Left forelimb (tissue), 1 donor: ENCODE results near the gene MYRIP.

Source experiments
- DNase-seq: peaks from one replicate; pipeline ENCODE4 v3.0.0-alpha.2; 2018; ENCODE audit warnings: low spot score

Gene MYRIP

GRCh38 chr3:39907981-39908380, 98.6 kb downstream of the MYRIP start:
- no peak for DNase-seq

- DNase-seq = no peak
Observed at GRCh38 chr3:39910135-39910534, 100.7 kb downstream of the MYRIP start.

- no peak for DNase-seq
Observed at GRCh38 chr3:39910826-39911464, 101.5 kb downstream of the MYRIP start.

- no peak for DNase-seq
Observed at GRCh38 chr3:39911465-39912309, 102.3 kb downstream of the MYRIP start.

GRCh38 chr3:39915027-39915426, 105.6 kb downstream of the MYRIP start:
- no peak for DNase-seq

GRCh38 chr3:39917065-39917773, 107.8 kb downstream of the MYRIP start:
- DNase-seq = no peak

- DNase-seq = no peak
Observed at GRCh38 chr3:39919281-39919680, 109.9 kb downstream of the MYRIP start.

- no peak for DNase-seq
Observed at GRCh38 chr3:39920271-39920670, 110.9 kb downstream of the MYRIP start.

- DNase-seq = no peak
Observed at GRCh38 chr3:39927479-39927878, 118.1 kb downstream of the MYRIP start.

GRCh38 chr3:39933986-39934693, 124.7 kb downstream of the MYRIP start:
- no peak for DNase-seq

- no peak for DNase-seq
Observed at GRCh38 chr3:39934696-39935095, 125.3 kb downstream of the MYRIP start.

GRCh38 chr3:39935261-39935660, 125.9 kb downstream of the MYRIP start:
- no peak for DNase-seq

GRCh38 chr3:39936848-39937247, 127.4 kb downstream of the MYRIP start:
- DNase-seq = no peak

GRCh38 chr3:39937315-39937714, 127.9 kb downstream of the MYRIP start:
- no peak for DNase-seq

- no peak for DNase-seq
Observed at GRCh38 chr3:39937874-39938273, 128.5 kb downstream of the MYRIP start.

- no peak for DNase-seq
Observed at GRCh38 chr3:39941931-39942330, 132.5 kb downstream of the MYRIP start.

GRCh38 chr3:39960515-39961191, 151.2 kb downstream of the MYRIP start:
- no peak for DNase-seq

GRCh38 chr3:39961230-39961629, 151.8 kb downstream of the MYRIP start:
- no peak for DNase-seq

- DNase-seq = no peak
Observed at GRCh38 chr3:39962581-39962980, 153.2 kb downstream of the MYRIP start.

- no peak for DNase-seq
Observed at GRCh38 chr3:39965461-39965860, 156.1 kb downstream of the MYRIP start.

GRCh38 chr3:39965997-39966396, 156.6 kb downstream of the MYRIP start:
- no peak for DNase-seq

GRCh38 chr3:39970982-39971381, 161.6 kb downstream of the MYRIP start:
- no peak for DNase-seq
